CD14-positive monocyte (primary cell): ENCODE measurements around the gene SLC38A1. TPM values are rescaled to one million over a fixed set of nuclear protein-coding genes. Genes with fewer than 3 reads are reported as not detected.

ENCODE experiments used
- DNase-seq, 3 donors: peaks; one replicate each; pipeline ENCODE4 v3.0.0-alpha.2; 2011 to 2022
- H2AFZ ChIP-seq: 2 replicates; pipeline ENCODE4 v1.6.0; 2012; ENCODE audit warnings: mild to moderate bottlenecking, low read depth, low read length, inconsistent platforms; ENCODE audit not compliant: insufficient read depth, poor library complexity, severe bottlenecking
- H3K27ac ChIP-seq, 2 donors: 1 replicate in 1 of 2; 2 replicates in 1 of 2; pipeline ENCODE4 v1.5.1; 2012 to 2013; ENCODE audit warnings: low read length in 2 of 2, control low read depth in 1 of 2, inconsistent platforms in 1 of 2, low read depth in 1 of 2, mild to moderate bottlenecking in 1 of 2
- H3K27me3 ChIP-seq, 2 donors: one replicate each; pipeline versions ENCODE4 v1.6.0 to v1.6.1; 2011 to 2013; ENCODE audit warnings: low read length in 2 of 2; ENCODE audit not compliant: control insufficient read depth in 2 of 2, insufficient read depth in 2 of 2
- H3K36me3 ChIP-seq, 2 donors: replicated peaks in 1 of 2; 1 replicate in 1 of 2; 2 replicates in 1 of 2; pipeline versions ENCODE4 v1.5.1 to v1.6.1; 2012 to 2013; ENCODE audit warnings: low read length in 2 of 2, control low read depth in 1 of 2, inconsistent platforms in 1 of 2, mild to moderate bottlenecking in 1 of 2; ENCODE audit not compliant: insufficient read depth in 2 of 2, control insufficient read depth in 1 of 2
- H3K4me1 ChIP-seq, 2 donors: 1 replicate in 1 of 2; 2 replicates in 1 of 2; pipeline versions ENCODE4 v1.5.1 to v1.6.1; 2012 to 2013; ENCODE audit warnings: low read length in 2 of 2, control low read depth in 1 of 2, inconsistent platforms in 1 of 2, mild to moderate bottlenecking in 1 of 2, moderate library complexity in 1 of 2; ENCODE audit not compliant: insufficient read depth in 2 of 2, control insufficient read depth in 1 of 2
- H3K4me2 ChIP-seq: replicated peaks from 2 replicates; pipeline ENCODE3; 2012; ENCODE audit warnings: low read length, moderate library complexity, mild to moderate bottlenecking; ENCODE audit not compliant: poor library complexity, severe bottlenecking; ENCODE audit errors: extremely low read depth
- H3K4me3 ChIP-seq, 3 experiments: fragments of 200-600 bp in 1 of 3; sonication (generic) in 1 of 3; replicated peaks in 1 of 3; 1 replicate in 2 of 3; 2 replicates in 1 of 3; pipeline ENCODE4 v1.5.1; 2011 to 2013; ENCODE audit warnings: low read length in 3 of 3, mild to moderate bottlenecking in 3 of 3, control low read depth in 2 of 3, low read depth in 2 of 3, inconsistent platforms in 1 of 3, moderate library complexity in 1 of 3
- H3K79me2 ChIP-seq: 2 replicates; pipeline ENCODE4 v1.6.0; 2012; ENCODE audit warnings: mild to moderate bottlenecking, control low read depth, inconsistent platforms, low read length, moderate library complexity; ENCODE audit not compliant: insufficient read depth
- H3K9ac ChIP-seq: 2 replicates; pipeline ENCODE4 v1.6.0; 2017; ENCODE audit warnings: low read length, mild to moderate bottlenecking; ENCODE audit not compliant: insufficient read depth, poor library complexity, severe bottlenecking
- H3K9me3 ChIP-seq, 2 donors: replicated peaks in 1 of 2; 1 replicate in 1 of 2; 2 replicates in 1 of 2; pipeline versions ENCODE4 v1.5.1 to v1.6.1; 2012 to 2013; ENCODE audit warnings: low read length in 2 of 2, control low read depth in 1 of 2; ENCODE audit not compliant: control insufficient read depth in 1 of 2, insufficient read depth in 1 of 2
- H4K20me1 ChIP-seq: 2 replicates; pipeline ENCODE4 v1.6.0; 2012; ENCODE audit warnings: mild to moderate bottlenecking, low read length, control low read depth, moderate library complexity; ENCODE audit not compliant: insufficient read depth
- H3K27ac Mint-ChIP-seq, 7 donors: one replicate each; pipeline ENCODE4 v1.8.0; 2020; ENCODE audit warnings: mild to moderate bottlenecking in 7 of 7, mixed read lengths in 7 of 7, moderate library complexity in 6 of 7, inconsistent platforms in 2 of 7
- H3K27me3 Mint-ChIP-seq, 3 donors: one replicate each; pipeline ENCODE4 v1.8.0; 2021 to 2022; ENCODE audit warnings: low read depth in 3 of 3, mild to moderate bottlenecking in 3 of 3, mixed read lengths in 3 of 3, moderate library complexity in 3 of 3, inconsistent platforms in 1 of 3
- H3K36me3 Mint-ChIP-seq, 2 donors: one replicate each; pipeline ENCODE4 v1.8.0; 2020; ENCODE audit warnings: mixed read lengths in 2 of 2, inconsistent platforms in 1 of 2, mild to moderate bottlenecking in 1 of 2
- H3K4me1 Mint-ChIP-seq: one replicate; pipeline ENCODE4 v1.8.0; 2020; ENCODE audit warnings: mild to moderate bottlenecking, mixed read lengths
- H3K4me3 Mint-ChIP-seq, 2 donors: one replicate each; pipeline ENCODE4 v1.8.0; 2020; ENCODE audit warnings: mild to moderate bottlenecking in 2 of 2, mixed read lengths in 2 of 2, moderate library complexity in 1 of 2
- H3K9me3 Mint-ChIP-seq, 7 donors: one replicate each; pipeline ENCODE4 v1.8.0; 2020 to 2022; ENCODE audit warnings: mixed read lengths in 7 of 7, mild to moderate bottlenecking in 6 of 7, moderate library complexity in 6 of 7, inconsistent platforms in 2 of 7
- WGBS: methylation state at CpG from one replicate; pipeline ENCODE4 v1.1.5; 2013; ENCODE audit warnings: missing lambda C conversion rate; ENCODE audit not compliant: insufficient coverage; 5-methylcytosine and 5-hydroxymethylcytosine counted together
- intact Hi-C, 2 donors: fragments of 100-400 bp; cut with micrococcal nuclease; formaldehyde crosslinking; loops; one replicate each; pipeline versions ENCODE4 v1.15.0 to v1.15.1; 2023
- polyA plus RNA-seq, 3 donors: library from polyadenylated mRNA; depleted of rRNA in 1 of 3; unstranded in 2 of 3; stranded (reverse) in 1 of 3; fragments of 300-500 nt in 2 of 3; fragments of >200 nt in 1 of 3; fragmentation: Illumina TruSeq in 2 of 3; gene quantifications; 1 replicate in 2 of 3; 2 replicates in 1 of 3; pipeline ENCODE4 v1.2.3, GENCODE V29; 2012 to 2021
- TF ChIP-seq, protein P1 (sequence below): fragments of 200-600 bp; IDR thresholded peaks from one replicate; pipeline ENCODE4 v1.8.0; 2022; ENCODE audit warnings: antibody characterized with exemption, mild to moderate bottlenecking

The SLC38A1 gene
- polyA plus RNA-seq, 3 donors, result 0.92 to 1.9 (median 1.6) TPM

DNA sequence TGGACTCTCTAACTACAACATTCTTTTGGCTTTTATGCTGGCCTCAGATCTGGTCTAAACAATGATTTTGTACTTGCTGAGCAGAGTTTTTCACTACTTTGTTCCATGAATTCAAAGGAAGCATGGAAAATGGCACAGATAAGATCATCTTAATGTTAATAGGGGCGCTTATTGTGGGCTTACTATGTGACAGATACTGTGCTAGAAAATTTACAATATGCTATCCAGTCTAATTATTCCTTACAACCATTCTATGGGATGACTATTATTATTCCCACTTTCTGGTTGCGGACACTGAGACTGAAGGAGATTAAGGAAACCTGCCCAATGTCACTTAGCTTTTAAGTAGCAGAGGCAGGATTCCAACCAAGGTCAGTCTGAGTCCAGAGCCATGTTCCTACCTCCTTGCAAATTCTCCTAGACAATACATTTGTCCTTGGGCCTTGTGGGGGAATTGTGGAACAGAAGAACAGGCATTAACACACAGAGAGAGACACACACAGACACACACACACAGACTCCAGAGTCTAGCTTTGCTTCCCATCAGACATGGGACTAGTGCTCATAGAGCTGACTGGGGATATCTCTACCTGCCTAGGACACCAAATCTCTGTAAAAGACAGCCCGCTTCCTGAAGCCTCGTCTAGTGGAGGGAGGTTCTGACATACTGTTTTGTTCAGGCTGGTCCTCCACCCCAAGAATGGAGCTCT lies 107.7 kb downstream of the SLC38A1 start:
- H3K4me3 Mint-ChIP-seq, result no peak overlapping the region
- no peak overlapping the region for H3K4me3 ChIP-seq
- H3K4me2 ChIP-seq, result no peak overlapping the region
- H2AFZ ChIP-seq, result no peak overlapping the region
- DNase-seq, result no peak
- peaks cover 0 to 9% (median 3%) of the 10 kb centered on the region in 7 donors for H3K9me3 Mint-ChIP-seq
- H3K4me1 ChIP-seq, result no peaks in the 10 kb centered on the region
- TF ChIP-seq, protein P1, sequence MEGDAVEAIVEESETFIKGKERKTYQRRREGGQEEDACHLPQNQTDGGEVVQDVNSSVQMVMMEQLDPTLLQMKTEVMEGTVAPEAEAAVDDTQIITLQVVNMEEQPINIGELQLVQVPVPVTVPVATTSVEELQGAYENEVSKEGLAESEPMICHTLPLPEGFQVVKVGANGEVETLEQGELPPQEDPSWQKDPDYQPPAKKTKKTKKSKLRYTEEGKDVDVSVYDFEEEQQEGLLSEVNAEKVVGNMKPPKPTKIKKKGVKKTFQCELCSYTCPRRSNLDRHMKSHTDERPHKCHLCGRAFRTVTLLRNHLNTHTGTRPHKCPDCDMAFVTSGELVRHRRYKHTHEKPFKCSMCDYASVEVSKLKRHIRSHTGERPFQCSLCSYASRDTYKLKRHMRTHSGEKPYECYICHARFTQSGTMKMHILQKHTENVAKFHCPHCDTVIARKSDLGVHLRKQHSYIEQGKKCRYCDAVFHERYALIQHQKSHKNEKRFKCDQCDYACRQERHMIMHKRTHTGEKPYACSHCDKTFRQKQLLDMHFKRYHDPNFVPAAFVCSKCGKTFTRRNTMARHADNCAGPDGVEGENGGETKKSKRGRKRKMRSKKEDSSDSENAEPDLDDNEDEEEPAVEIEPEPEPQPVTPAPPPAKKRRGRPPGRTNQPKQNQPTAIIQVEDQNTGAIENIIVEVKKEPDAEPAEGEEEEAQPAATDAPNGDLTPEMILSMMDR, result no peak
- H4K20me1 ChIP-seq, result no peaks in the 10 kb centered on the region
- H3K36me3 ChIP-seq, result no peaks in the 10 kb centered on the region
- H3K36me3 Mint-ChIP-seq, result no peaks in the 10 kb centered on the region
- no peaks in the 10 kb centered on the region for H3K79me2 ChIP-seq
- WGBS, result 80% methylated on average over 1 of the region's 4 CpGs
- H3K27ac ChIP-seq, result no peak overlapping the region
- H3K27me3 Mint-ChIP-seq, result peaks cover 0 to 1% (median 0%) of the 10 kb centered on the region in 3 donors
- H3K9ac ChIP-seq, result no peak overlapping the region
- no peaks in the 10 kb centered on the region for H3K4me1 Mint-ChIP-seq
- no peaks in the 10 kb centered on the region for H3K27me3 ChIP-seq
- intact Hi-C loops, result no loop called here
- H3K9me3 ChIP-seq, result no peaks in the 10 kb centered on the region
- H3K27ac Mint-ChIP-seq, result no peak overlapping the region

DNA sequence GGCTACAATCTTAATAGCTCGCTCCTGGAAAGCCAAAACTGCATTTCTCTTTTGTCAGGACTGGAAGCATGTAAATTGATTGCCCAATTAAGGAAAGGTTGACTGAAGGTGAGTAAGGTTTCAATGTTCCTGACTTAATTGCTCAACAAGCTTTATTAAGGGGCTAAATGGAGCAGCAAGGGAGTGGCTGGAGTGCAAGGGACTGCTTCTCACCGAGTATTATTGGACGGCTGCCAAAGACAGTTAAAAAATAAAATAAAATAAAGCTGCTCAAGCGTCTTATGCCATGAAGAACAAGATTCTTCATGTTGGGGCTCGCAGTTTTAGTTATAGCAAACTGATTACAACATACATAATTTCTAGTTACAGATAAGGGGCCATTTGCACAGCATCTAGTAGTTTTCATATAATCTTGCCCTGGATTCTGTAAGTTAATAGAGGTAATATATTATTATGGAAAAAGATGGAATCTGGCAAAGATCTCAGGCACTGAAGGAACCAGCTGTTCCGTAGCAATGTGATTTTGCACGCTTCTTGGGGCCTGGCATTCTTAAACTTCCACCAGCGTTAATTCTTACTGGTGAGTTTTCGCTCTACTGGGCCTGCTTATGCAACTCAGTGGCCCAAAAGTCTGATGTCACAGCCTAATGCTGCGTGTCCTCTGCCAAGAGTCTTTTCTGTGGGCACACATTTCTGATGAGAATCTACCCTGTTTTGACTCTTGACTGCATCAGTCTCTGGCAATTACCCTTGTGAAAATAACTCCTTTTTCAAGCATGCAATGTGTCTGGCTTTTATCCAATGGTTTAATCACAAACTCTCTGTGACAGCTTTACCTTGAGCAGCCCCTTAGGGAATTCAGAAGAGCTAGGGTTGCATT lies 108.5 kb downstream of the SLC38A1 start:
- Histone ChIP-seq H4K20me1 (no peaks in the 10 kb centered on the region), H3K4me2 (no peak overlapping the region), H3K9me3 (no peaks in the 10 kb centered on the region), H3K79me2 (no peaks in the 10 kb centered on the region), H3K36me3 (no peaks in the 10 kb centered on the region), H3K4me3 (no peak overlapping the region), H2AFZ (no peak overlapping the region), H3K9ac (no peak overlapping the region), H3K27ac (no peak overlapping the region), H3K4me1 (no peaks in the 10 kb centered on the region), H3K27me3 (no peaks in the 10 kb centered on the region)
- H3K27me3 Mint-ChIP-seq, result peaks cover 0 to 1% (median 0%) of the 10 kb centered on the region in 3 donors
- H3K27ac Mint-ChIP-seq, result no peak overlapping the region
- 81% methylated on average over 5 of the region's 10 CpGs for WGBS
- TF ChIP-seq, protein P1, result no peak
- no peak overlapping the region for H3K4me3 Mint-ChIP-seq
- peaks cover 0 to 10% (median 3%) of the 10 kb centered on the region in 7 donors for H3K9me3 Mint-ChIP-seq
- H3K36me3 Mint-ChIP-seq, result no peaks in the 10 kb centered on the region
- no peaks in the 10 kb centered on the region for H3K4me1 Mint-ChIP-seq
- no peak for DNase-seq
- intact Hi-C loops, result no loop called here
